HCT116 (cell line): ENCODE results near the gene PIGN. TPM values are rescaled to one million over a fixed set of nuclear protein-coding genes. Genes with fewer than 3 reads are reported as not detected.

ENCODE experiments used
- ATAC-seq: fragments of 200-7000 bp; cut with Tn5 transposase; 2 replicates; pipeline ENCODE4 v1.9.1; 2020; ENCODE audit warnings: mild to moderate bottlenecking, moderate library complexity
- BruUV-seq: library from RNA; stranded (reverse); fragments of 400-500 nt; replicated peaks from 2 replicates; lab custom pipeline; 2021; lab: Mats Ljungman, UMichigan
- CTCF ChIA-PET: fragments of 300-600 bp; sonication (Branson Sonifier 250); formaldehyde crosslinking; loops from one replicate; lab custom pipeline; 2021; ENCODE audit warnings: antibody characterized with exemption; lab: Charles Lee
- POLR2A ChIA-PET: fragments of 300-600, 350-600 bp; sonication (Branson Sonifier 250); formaldehyde crosslinking; loops from one replicate; lab custom pipeline; 2021; ENCODE audit warnings: antibody characterized with exemption; lab: Charles Lee
- RAD21 ChIA-PET, 2 experiments: fragments of 300-600 bp; sonication (Branson Sonifier 250); formaldehyde crosslinking; loops; one replicate each; lab custom pipeline; 2023; ENCODE audit warnings: low total read pairs in 2 of 2; ENCODE audit not compliant: uncharacterized antibody in 2 of 2, unreplicated experiment in 2 of 2, low non-redundant PET in 1 of 2; lab: Charles Lee
- DNase-seq: peaks from one replicate; pipeline ENCODE4 v3.0.0-alpha.2; 2010; ENCODE audit warnings: low read depth, low spot score
- H2AFZ ChIP-seq: fragments of 200-600 bp; shearing (Covaris generic), sonication (generic); 2 replicates; pipeline ENCODE4 v1.6.1; 2017; ENCODE audit warnings: low read depth, mixed run types, mixed read lengths, antibody characterized with exemption, low read length; ENCODE audit not compliant: poor library complexity, severe bottlenecking
- H3K27ac ChIP-seq: 2 replicates; pipeline ENCODE4 v1.5.1; 2012; ENCODE audit warnings: low read depth, low read length
- H3K27me3 ChIP-seq: fragments of 200-600 bp; sonication (generic); 2 replicates; pipeline ENCODE4 v1.6.1; 2016; ENCODE audit warnings: mixed run types, low read length, mixed read lengths; ENCODE audit not compliant: insufficient read depth
- H3K36me3 ChIP-seq, 2 experiments: fragments of 200-500 bp in 1 of 2; fragments of 200-600 bp in 1 of 2; sonication (Bioruptor generic) in 1 of 2; sonication (generic) in 1 of 2; 2 replicates each; pipeline versions ENCODE4 v1.5.1 to v1.6.1; 2014 to 2016; ENCODE audit warnings: low read length in 2 of 2, inconsistent platforms in 1 of 2, mixed read lengths in 1 of 2, mixed run types in 1 of 2; ENCODE audit not compliant: insufficient read depth in 2 of 2, control insufficient read depth in 1 of 2
- H3K4me1 ChIP-seq, 2 experiments: fragments of 200-600 bp in 1 of 2; sonication (generic) in 1 of 2; 2 replicates each; pipeline versions ENCODE4 v1.5.1 to v1.6.1; 2012 to 2017; ENCODE audit warnings: low read length in 2 of 2, inconsistent platforms in 1 of 2, mild to moderate bottlenecking in 1 of 2, mixed read lengths in 1 of 2, mixed run types in 1 of 2, moderate library complexity in 1 of 2; ENCODE audit not compliant: insufficient read depth in 2 of 2, control insufficient read depth in 1 of 2
- H3K4me2 ChIP-seq: fragments of 200-600 bp; sonication (generic); 2 replicates; pipeline ENCODE4 v1.6.1; 2017; ENCODE audit warnings: mixed run types, low read length, mixed read lengths
- H3K4me3 ChIP-seq, 2 experiments: fragments of 200-600 bp in 1 of 2; sonication (generic) in 1 of 2; replicated peaks in 1 of 2; 2 replicates each; pipeline ENCODE4 v1.5.1; 2011 to 2016; ENCODE audit warnings: low read length in 2 of 2, control low read depth in 1 of 2, low read depth in 1 of 2, mild to moderate bottlenecking in 1 of 2, mixed read lengths in 1 of 2, mixed run types in 1 of 2
- H3K79me2 ChIP-seq: fragments of 200-600 bp; sonication (generic); 2 replicates; pipeline ENCODE4 v1.6.1; 2017; ENCODE audit warnings: mild to moderate bottlenecking, mixed run types, low read length, moderate library complexity, mixed read lengths; ENCODE audit not compliant: insufficient read depth
- H3K9ac ChIP-seq: fragments of 200-600 bp; sonication (generic); 2 replicates; pipeline ENCODE4 v1.6.1; 2016; ENCODE audit warnings: low read length, mixed read lengths
- H3K9me2 ChIP-seq: fragments of 200-600 bp; sonication (generic), shearing (Covaris generic); 2 replicates; pipeline ENCODE4 v1.6.1; 2017; ENCODE audit warnings: mixed run types, mild to moderate bottlenecking, moderate library complexity; ENCODE audit not compliant: insufficient read depth
- H3K9me3 ChIP-seq, 2 experiments: fragments of 200-500 bp in 1 of 2; fragments of 200-600 bp in 1 of 2; sonication (Bioruptor generic) in 1 of 2; sonication (generic) in 1 of 2; 2 replicates each; pipeline ENCODE4 v1.6.1; 2014 to 2017; ENCODE audit warnings: low read length in 2 of 2, mixed read lengths in 2 of 2, inconsistent platforms in 1 of 2, low read depth in 1 of 2, mild to moderate bottlenecking in 1 of 2, mixed run types in 1 of 2, moderate library complexity in 1 of 2; ENCODE audit not compliant: control insufficient read depth in 1 of 2, insufficient read depth in 1 of 2
- H4K20me1 ChIP-seq: fragments of 200-600 bp; sonication (generic), shearing (Covaris generic); 2 replicates; pipeline ENCODE4 v1.6.1; 2017; ENCODE audit warnings: mixed run types, mild to moderate bottlenecking, moderate library complexity; ENCODE audit not compliant: insufficient read depth
- CBX3 ChIP-seq: IDR thresholded peaks from 2 replicates; pipeline ENCODE4 v1.6.1; 2012; ENCODE audit warnings: low read depth
- CEBPB ChIP-seq: IDR thresholded peaks from 2 replicates; pipeline ENCODE4 v1.6.1; 2012; ENCODE audit warnings: low read depth
- EZH2 ChIP-seq: fragments of 200-600 bp; sonication (generic); IDR thresholded peaks from 2 replicates; pipeline ENCODE4 v1.6.1; 2017; ENCODE audit warnings: antibody characterized with exemption, mixed run types
- FOSL1 ChIP-seq: IDR thresholded peaks from 2 replicates; pipeline ENCODE4 v1.6.1; 2012; ENCODE audit warnings: low read depth
- JUND ChIP-seq: IDR thresholded peaks from 2 replicates; pipeline ENCODE4 v1.6.1; 2012
- POLR2A ChIP-seq: IDR thresholded peaks from 2 replicates; pipeline ENCODE4 v1.7.0; 2011; ENCODE audit warnings: borderline replicate concordance; ENCODE audit not compliant: insufficient read depth, insufficient read length; ENCODE audit errors: extremely low read depth
- POLR2AphosphoS5 ChIP-seq: IDR thresholded peaks from 2 replicates; pipeline ENCODE4 v1.6.1; 2011; ENCODE audit warnings: mild to moderate bottlenecking, low read depth, low read length, moderate library complexity
- RAD21 ChIP-seq: IDR thresholded peaks from 2 replicates; pipeline ENCODE4 v1.6.1; 2012; ENCODE audit warnings: low read depth, mild to moderate bottlenecking
- SIN3A ChIP-seq: IDR thresholded peaks from 2 replicates; pipeline ENCODE4 v1.6.1; 2012; ENCODE audit warnings: low read depth
- SRF ChIP-seq: IDR thresholded peaks from 2 replicates; pipeline ENCODE4 v1.6.1; 2012; ENCODE audit warnings: low read depth
- YY1 ChIP-seq: IDR thresholded peaks from 2 replicates; pipeline ENCODE4 v1.6.1; 2011; ENCODE audit warnings: low read length, low read depth, moderate library complexity, mild to moderate bottlenecking; ENCODE audit not compliant: insufficient replicate concordance; ENCODE audit errors: extremely low read depth
- ZFX ChIP-seq: fragments of 450-650 bp; IDR thresholded peaks from 2 replicates; pipeline ENCODE4 v1.6.1; 2017
- intact Hi-C: fragments of 100-400 bp; cut with micrococcal nuclease; formaldehyde crosslinking; loops from 2 replicates; pipeline ENCODE4 v1.10.0; 2022
- total RNA-seq: library from RNA; stranded (reverse); gene quantifications from one replicate; pipeline ENCODE4 v1.2.1, GENCODE V29; 2021; ENCODE audit not compliant: unreplicated experiment
- TF ChIP-seq, protein P1 (sequence below), 3 experiments: fragments of 200-600 bp in 1 of 3; sonication (generic) in 1 of 3; IDR thresholded peaks in 2 of 3; conservative IDR thresholded peaks in 1 of 3; 2 replicates each; pipeline ENCODE4 v1.5.1; 2012 to 2017; ENCODE audit warnings: low read depth in 2 of 3, low read length in 2 of 3, antibody characterized with exemption in 1 of 3, borderline replicate concordance in 1 of 3, control low read depth in 1 of 3, mild to moderate bottlenecking in 1 of 3, mixed read lengths in 1 of 3, mixed run types in 1 of 3, moderate library complexity in 1 of 3; ENCODE audit not compliant: insufficient read depth in 1 of 3
- TF ChIP-seq, protein P2 (sequence below): IDR thresholded peaks from 2 replicates; pipeline ENCODE4 v1.6.1; 2012
- TF ChIP-seq, protein P3 (sequence below): IDR thresholded peaks from 2 replicates; pipeline ENCODE4 v1.6.1; 2011; ENCODE audit warnings: mild to moderate bottlenecking, low read length, moderate library complexity; ENCODE audit not compliant: insufficient replicate concordance; ENCODE audit errors: extremely low read depth
- TF ChIP-seq, protein P4 (sequence below): IDR thresholded peaks from 2 replicates; pipeline ENCODE4 v1.6.1; 2012; ENCODE audit warnings: low read depth

Gene PIGN
- total RNA-seq, 1 experiment from 2014 or later, result 12.2 TPM

GRCh38 chr18:62152844-62153243 is 34.0 kb downstream of the PIGN start:
- BruUV-seq, result no TSS peak
- RAD21 ChIA-PET, result no interaction called here

More at GRCh38 chr18:62152844-62153243, 34.0 kb downstream of the PIGN start:
- POLR2A ChIA-PET, result no interaction called here
- no peaks in the 10 kb centered on the region for H4K20me1 ChIP-seq
- no peak overlapping the region for H3K27ac ChIP-seq
- CTCF ChIA-PET, result no interaction called here
- intact Hi-C loops, result no loop called here
- no peak overlapping the region for H3K4me3 ChIP-seq
- H3K9me3 ChIP-seq, result no peaks in the 10 kb centered on the region
- H3K9ac ChIP-seq, result no peak overlapping the region
- TF ChIP-seq YY1, result no peak
- no peak for TF ChIP-seq RAD21
- TF ChIP-seq SRF, result no peak
- TF ChIP-seq, protein P1, sequence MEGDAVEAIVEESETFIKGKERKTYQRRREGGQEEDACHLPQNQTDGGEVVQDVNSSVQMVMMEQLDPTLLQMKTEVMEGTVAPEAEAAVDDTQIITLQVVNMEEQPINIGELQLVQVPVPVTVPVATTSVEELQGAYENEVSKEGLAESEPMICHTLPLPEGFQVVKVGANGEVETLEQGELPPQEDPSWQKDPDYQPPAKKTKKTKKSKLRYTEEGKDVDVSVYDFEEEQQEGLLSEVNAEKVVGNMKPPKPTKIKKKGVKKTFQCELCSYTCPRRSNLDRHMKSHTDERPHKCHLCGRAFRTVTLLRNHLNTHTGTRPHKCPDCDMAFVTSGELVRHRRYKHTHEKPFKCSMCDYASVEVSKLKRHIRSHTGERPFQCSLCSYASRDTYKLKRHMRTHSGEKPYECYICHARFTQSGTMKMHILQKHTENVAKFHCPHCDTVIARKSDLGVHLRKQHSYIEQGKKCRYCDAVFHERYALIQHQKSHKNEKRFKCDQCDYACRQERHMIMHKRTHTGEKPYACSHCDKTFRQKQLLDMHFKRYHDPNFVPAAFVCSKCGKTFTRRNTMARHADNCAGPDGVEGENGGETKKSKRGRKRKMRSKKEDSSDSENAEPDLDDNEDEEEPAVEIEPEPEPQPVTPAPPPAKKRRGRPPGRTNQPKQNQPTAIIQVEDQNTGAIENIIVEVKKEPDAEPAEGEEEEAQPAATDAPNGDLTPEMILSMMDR (IDR thresholded peaks at IDR 0.05 in 2 of 3, conservative IDR thresholded peaks at IDR 0.05 in 1 of 3; ENCODE audit: borderline replicate concordance in 1 of 3, insufficient read depth in 1 of 3, low read depth in 2 of 3, low read length in 2 of 3), result no peak
- TF ChIP-seq, protein P2, sequence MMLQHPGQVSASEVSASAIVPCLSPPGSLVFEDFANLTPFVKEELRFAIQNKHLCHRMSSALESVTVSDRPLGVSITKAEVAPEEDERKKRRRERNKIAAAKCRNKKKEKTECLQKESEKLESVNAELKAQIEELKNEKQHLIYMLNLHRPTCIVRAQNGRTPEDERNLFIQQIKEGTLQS, result no peak
- TF ChIP-seq, protein P3, sequence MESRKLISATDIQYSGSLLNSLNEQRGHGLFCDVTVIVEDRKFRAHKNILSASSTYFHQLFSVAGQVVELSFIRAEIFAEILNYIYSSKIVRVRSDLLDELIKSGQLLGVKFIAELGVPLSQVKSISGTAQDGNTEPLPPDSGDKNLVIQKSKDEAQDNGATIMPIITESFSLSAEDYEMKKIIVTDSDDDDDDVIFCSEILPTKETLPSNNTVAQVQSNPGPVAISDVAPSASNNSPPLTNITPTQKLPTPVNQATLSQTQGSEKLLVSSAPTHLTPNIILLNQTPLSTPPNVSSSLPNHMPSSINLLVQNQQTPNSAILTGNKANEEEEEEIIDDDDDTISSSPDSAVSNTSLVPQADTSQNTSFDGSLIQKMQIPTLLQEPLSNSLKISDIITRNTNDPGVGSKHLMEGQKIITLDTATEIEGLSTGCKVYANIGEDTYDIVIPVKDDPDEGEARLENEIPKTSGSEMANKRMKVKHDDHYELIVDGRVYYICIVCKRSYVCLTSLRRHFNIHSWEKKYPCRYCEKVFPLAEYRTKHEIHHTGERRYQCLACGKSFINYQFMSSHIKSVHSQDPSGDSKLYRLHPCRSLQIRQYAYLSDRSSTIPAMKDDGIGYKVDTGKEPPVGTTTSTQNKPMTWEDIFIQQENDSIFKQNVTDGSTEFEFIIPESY, result no peak
- TF ChIP-seq ZFX, result no peak
- TF ChIP-seq, protein P4, sequence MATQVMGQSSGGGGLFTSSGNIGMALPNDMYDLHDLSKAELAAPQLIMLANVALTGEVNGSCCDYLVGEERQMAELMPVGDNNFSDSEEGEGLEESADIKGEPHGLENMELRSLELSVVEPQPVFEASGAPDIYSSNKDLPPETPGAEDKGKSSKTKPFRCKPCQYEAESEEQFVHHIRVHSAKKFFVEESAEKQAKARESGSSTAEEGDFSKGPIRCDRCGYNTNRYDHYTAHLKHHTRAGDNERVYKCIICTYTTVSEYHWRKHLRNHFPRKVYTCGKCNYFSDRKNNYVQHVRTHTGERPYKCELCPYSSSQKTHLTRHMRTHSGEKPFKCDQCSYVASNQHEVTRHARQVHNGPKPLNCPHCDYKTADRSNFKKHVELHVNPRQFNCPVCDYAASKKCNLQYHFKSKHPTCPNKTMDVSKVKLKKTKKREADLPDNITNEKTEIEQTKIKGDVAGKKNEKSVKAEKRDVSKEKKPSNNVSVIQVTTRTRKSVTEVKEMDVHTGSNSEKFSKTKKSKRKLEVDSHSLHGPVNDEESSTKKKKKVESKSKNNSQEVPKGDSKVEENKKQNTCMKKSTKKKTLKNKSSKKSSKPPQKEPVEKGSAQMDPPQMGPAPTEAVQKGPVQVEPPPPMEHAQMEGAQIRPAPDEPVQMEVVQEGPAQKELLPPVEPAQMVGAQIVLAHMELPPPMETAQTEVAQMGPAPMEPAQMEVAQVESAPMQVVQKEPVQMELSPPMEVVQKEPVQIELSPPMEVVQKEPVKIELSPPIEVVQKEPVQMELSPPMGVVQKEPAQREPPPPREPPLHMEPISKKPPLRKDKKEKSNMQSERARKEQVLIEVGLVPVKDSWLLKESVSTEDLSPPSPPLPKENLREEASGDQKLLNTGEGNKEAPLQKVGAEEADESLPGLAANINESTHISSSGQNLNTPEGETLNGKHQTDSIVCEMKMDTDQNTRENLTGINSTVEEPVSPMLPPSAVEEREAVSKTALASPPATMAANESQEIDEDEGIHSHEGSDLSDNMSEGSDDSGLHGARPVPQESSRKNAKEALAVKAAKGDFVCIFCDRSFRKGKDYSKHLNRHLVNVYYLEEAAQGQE, result no peak
- no peak for TF ChIP-seq POLR2AphosphoS5
- TF ChIP-seq CEBPB, result no peak
- no peak for TF ChIP-seq POLR2A
- TF ChIP-seq SIN3A, result no peak
- TF ChIP-seq JUND, result no peak
- TF ChIP-seq EZH2, result no peak
- TF ChIP-seq FOSL1, result no peak
- no peak for TF ChIP-seq CBX3
- no peaks in the 10 kb centered on the region for H3K4me1 ChIP-seq
- no peaks in the 10 kb centered on the region for H3K79me2 ChIP-seq
- DNase-seq, result no peak
- H3K9me2 ChIP-seq, result no peaks in the 10 kb centered on the region
- no peak overlapping the region for H2AFZ ChIP-seq
- H3K4me2 ChIP-seq, result no peak overlapping the region
- H3K27me3 ChIP-seq, result no peaks in the 10 kb centered on the region
- H3K36me3 ChIP-seq, result no peaks in the 10 kb centered on the region
- no peak for ATAC-seq
